Measurements from ENCODE around the gene PRR18. TPM values are rescaled to one million over a fixed set of nuclear protein-coding genes. Genes with fewer than 3 reads are reported as not detected.

The PRR18 gene
- total RNA-seq, 1 experiment from 2014 or later, result 0.23 TPM

DNA sequence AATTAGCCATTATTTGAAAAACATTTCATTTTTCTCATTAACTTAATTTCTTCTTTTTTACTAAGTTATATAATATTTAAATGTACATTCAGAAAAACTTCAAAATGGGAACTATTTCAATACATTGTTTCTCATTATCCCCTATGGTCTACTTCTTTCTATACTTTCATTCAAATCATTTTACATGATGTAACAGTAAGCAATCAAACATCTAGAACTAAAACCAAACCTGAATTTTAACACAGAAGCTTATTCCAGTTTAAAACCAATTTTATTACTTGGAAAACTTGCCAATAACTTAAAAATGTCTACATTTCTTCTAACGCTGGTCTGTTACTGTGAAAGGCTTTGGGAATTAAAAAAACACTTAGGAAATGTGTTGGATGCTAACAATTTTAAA lies 4.6 kb upstream of the PRR18 start:
- ChIA-PET POLR2A (no interaction called here), CTCF (interaction anchor here (0.7 kb wide), 1 partner anchor 417 kb away, joined by 5 read pairs; no protein-coding TSS in a partner anchor)
- no TSS peak for BruUV-seq (replicated peaks)
- no peak overlapping the region for H3K4me3 ChIP-seq (ENCODE audit: low read depth in 2 of 2, low read length in 2 of 2)
- intact Hi-C loops (cut with micrococcal nuclease; ENCODE audit: unreplicated experiment), result no loop called here
- H3K36me3 ChIP-seq (ENCODE audit: control insufficient read depth, insufficient read depth, low read length), result no peaks in the 10 kb centered on the region
- no peak for ATAC-seq
- in situ Hi-C loops (cut with HindIII; ENCODE audit: low pct_unique_long_range_greater_than_20kb, low sequenced_read_pairs), result no loop called here
- no peaks in the 10 kb centered on the region for H3K4me1 ChIP-seq (ENCODE audit: control insufficient read depth, insufficient read depth, low read length)
- TF ChIP-seq TCF7L2 (IDR thresholded peaks at IDR 0.05; ENCODE audit: low read depth, low read length) (no peak), POLR2AphosphoS5 (IDR thresholded peaks at IDR 0.05; ENCODE audit: low read depth, low read length) (no peak), SIN3A (IDR thresholded peaks at IDR 0.05; ENCODE audit: borderline replicate concordance, insufficient read depth, low read depth, low read length) (no peak)
- TF ChIP-seq, protein P1, sequence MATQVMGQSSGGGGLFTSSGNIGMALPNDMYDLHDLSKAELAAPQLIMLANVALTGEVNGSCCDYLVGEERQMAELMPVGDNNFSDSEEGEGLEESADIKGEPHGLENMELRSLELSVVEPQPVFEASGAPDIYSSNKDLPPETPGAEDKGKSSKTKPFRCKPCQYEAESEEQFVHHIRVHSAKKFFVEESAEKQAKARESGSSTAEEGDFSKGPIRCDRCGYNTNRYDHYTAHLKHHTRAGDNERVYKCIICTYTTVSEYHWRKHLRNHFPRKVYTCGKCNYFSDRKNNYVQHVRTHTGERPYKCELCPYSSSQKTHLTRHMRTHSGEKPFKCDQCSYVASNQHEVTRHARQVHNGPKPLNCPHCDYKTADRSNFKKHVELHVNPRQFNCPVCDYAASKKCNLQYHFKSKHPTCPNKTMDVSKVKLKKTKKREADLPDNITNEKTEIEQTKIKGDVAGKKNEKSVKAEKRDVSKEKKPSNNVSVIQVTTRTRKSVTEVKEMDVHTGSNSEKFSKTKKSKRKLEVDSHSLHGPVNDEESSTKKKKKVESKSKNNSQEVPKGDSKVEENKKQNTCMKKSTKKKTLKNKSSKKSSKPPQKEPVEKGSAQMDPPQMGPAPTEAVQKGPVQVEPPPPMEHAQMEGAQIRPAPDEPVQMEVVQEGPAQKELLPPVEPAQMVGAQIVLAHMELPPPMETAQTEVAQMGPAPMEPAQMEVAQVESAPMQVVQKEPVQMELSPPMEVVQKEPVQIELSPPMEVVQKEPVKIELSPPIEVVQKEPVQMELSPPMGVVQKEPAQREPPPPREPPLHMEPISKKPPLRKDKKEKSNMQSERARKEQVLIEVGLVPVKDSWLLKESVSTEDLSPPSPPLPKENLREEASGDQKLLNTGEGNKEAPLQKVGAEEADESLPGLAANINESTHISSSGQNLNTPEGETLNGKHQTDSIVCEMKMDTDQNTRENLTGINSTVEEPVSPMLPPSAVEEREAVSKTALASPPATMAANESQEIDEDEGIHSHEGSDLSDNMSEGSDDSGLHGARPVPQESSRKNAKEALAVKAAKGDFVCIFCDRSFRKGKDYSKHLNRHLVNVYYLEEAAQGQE (IDR thresholded peaks at IDR 0.05; ENCODE audit: insufficient read depth in 1 of 2, low read depth in 2 of 2, low read length in 1 of 2), result no peak
- TF ChIP-seq, protein P2, sequence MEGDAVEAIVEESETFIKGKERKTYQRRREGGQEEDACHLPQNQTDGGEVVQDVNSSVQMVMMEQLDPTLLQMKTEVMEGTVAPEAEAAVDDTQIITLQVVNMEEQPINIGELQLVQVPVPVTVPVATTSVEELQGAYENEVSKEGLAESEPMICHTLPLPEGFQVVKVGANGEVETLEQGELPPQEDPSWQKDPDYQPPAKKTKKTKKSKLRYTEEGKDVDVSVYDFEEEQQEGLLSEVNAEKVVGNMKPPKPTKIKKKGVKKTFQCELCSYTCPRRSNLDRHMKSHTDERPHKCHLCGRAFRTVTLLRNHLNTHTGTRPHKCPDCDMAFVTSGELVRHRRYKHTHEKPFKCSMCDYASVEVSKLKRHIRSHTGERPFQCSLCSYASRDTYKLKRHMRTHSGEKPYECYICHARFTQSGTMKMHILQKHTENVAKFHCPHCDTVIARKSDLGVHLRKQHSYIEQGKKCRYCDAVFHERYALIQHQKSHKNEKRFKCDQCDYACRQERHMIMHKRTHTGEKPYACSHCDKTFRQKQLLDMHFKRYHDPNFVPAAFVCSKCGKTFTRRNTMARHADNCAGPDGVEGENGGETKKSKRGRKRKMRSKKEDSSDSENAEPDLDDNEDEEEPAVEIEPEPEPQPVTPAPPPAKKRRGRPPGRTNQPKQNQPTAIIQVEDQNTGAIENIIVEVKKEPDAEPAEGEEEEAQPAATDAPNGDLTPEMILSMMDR (IDR thresholded peaks at IDR 0.05), result no peak
- H3K27me3 ChIP-seq (ENCODE audit: control insufficient read depth, insufficient read depth, low read length), result no peaks in the 10 kb centered on the region
- no peak for DNase-seq (ENCODE audit: low read depth, low spot score)
- no peak overlapping the region; the same call in 1 of the 2 replicates for H3K27ac ChIP-seq (ENCODE audit: low read length)
- H3K9me3 ChIP-seq (ENCODE audit: control insufficient read depth, insufficient read depth, low read depth, low read length), result no peaks in the 10 kb centered on the region

DNA sequence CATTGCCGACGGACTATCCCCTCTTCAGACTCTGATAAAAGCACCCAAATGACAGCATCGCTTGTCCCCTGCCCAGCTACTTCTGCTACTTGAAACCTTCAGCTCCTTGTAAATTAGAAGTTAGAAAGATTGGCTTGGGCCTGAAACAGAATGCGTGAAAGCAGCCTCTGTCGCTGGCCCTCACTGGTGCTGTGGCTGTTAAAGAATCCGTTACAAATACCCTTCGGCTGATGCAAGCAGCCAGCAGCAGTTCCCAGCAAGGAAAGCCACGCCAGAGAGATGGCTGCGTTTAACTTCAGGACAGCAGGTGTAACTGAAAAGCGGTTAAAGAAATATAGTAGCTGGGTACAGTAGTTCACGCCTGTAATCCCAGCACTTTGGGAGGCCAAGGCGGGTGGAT lies 2.4 kb upstream of the PRR18 start:
- Histone ChIP-seq H3K27ac (ENCODE audit: low read length) (no peak overlapping the region), H3K36me3 (ENCODE audit: control insufficient read depth, insufficient read depth, low read length) (no peaks in the 10 kb centered on the region), H3K27me3 (ENCODE audit: control insufficient read depth, insufficient read depth, low read length) (peaks cover 5% of the 10 kb centered on the region), H3K9me3 (ENCODE audit: control insufficient read depth, insufficient read depth, low read depth, low read length) (no peaks in the 10 kb centered on the region), H3K4me1 (ENCODE audit: control insufficient read depth, insufficient read depth, low read length) (no peaks in the 10 kb centered on the region), H3K4me3 (ENCODE audit: low read depth in 2 of 2, low read length in 2 of 2) (no peak overlapping the region)
- DNase-seq (ENCODE audit: low read depth, low spot score) (no peak), ATAC-seq (no peak)
- in situ Hi-C loops (cut with HindIII; ENCODE audit: low pct_unique_long_range_greater_than_20kb, low sequenced_read_pairs) (no loop called here), intact Hi-C loops (cut with micrococcal nuclease; ENCODE audit: unreplicated experiment) (no loop called here)
- BruUV-seq (replicated peaks), result no TSS peak
- ChIA-PET CTCF (no interaction called here), POLR2A (no interaction called here)
- no peak for TF ChIP-seq SIN3A (IDR thresholded peaks at IDR 0.05; ENCODE audit: borderline replicate concordance, insufficient read depth, low read depth, low read length)
- TF ChIP-seq, protein P2 (IDR thresholded peaks at IDR 0.05), result no peak
- TF ChIP-seq TCF7L2 (IDR thresholded peaks at IDR 0.05; ENCODE audit: low read depth, low read length), result no peak
- TF ChIP-seq, protein P1 (IDR thresholded peaks at IDR 0.05; ENCODE audit: insufficient read depth in 1 of 2, low read depth in 2 of 2, low read length in 1 of 2), result no peak
- no peak for TF ChIP-seq POLR2AphosphoS5 (IDR thresholded peaks at IDR 0.05; ENCODE audit: low read depth, low read length)
